Measurements from ENCODE around the gene PRTG.
"Not testable (repeated sequence)": the region's sequence is repeated elsewhere in the genome, so short reads cannot be mapped to it uniquely, and the experiment has no call there.

The PRTG gene

GRCh38 chr15:55741833-55742497 lies 987 bp downstream of the PRTG start:
- no peak for ATAC-seq

GRCh38 chr15:55740981-55741832 lies 1.7 kb downstream of the PRTG start:
- no peak for ATAC-seq

DNA sequence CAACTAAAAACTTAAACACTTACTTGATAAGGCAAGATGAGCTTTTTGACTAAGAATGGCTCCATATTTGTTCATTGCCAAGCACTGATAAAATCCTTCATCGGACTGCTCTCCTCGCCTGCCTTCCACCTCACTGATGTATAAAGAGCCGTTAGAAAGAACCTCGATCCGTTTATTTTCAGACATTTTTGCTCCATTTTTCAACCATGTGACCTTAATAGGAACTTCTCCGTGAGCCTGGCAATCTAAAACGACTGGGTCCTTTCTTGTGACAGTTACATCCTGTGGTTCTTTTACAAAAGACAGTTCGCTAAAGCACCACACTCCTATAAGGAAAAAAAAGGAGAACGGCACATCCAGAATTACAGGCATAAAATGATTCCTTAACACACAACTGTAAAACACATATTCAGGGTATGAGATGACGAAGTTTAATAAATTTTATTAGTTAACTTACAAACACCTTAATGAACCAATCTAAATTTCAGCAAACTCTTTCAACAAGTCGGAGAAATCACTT lies 2.5 kb downstream of the PRTG start:
- no peak for ATAC-seq

DNA sequence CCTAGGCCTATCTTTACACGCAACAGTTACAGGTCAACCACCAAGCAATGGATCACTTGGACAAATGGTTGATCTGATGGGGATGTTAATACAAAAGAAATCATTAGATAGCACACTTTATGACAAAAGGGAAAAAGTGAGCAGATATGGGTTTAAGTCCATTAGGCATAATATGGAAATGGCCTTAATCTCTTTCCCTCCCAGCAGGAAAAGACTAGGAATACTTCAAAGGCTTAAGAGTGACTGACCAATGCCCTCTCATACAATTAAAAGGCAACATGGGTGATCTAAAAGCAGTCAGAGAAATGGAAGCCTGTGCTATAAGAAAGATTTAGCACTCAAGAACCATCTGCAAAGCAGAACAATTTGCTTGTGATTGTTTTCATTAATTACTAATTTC lies 3.3 kb downstream of the PRTG start:
- ATAC-seq, result no peak

GRCh38 chr15:55738715-55739114 lies 4.2 kb downstream of the PRTG start:
- no peak for ATAC-seq

DNA sequence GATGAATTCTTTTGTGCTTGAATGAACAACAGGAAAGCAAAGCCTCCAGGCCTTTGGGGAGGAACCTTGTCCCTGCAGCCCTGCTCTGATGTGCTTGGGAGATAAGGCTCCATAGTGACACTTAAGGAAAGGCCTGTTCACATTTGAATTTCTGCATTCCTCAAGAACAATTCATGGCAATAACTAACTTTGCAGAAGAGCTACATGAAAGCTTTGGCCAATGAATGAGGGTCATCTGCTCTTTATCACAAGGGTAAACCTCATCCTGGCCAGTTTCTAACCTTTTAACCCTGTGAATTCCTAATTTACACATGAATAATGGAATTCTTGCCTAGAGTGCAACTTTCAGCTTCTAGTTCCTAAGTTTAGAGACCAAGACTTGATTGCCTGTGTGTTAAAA lies 5.6 kb downstream of the PRTG start:
- no peak for ATAC-seq

GRCh38 chr15:55736756-55737155 lies 6.2 kb downstream of the PRTG start:
- no peak for ATAC-seq

- no peak for ATAC-seq
Observed at GRCh38 chr15:55734641-55735040, 8.3 kb downstream of the PRTG start.

GRCh38 chr15:55733461-55733860 lies 9.5 kb downstream of the PRTG start:
- ATAC-seq, result not testable (repeated sequence)

DNA sequence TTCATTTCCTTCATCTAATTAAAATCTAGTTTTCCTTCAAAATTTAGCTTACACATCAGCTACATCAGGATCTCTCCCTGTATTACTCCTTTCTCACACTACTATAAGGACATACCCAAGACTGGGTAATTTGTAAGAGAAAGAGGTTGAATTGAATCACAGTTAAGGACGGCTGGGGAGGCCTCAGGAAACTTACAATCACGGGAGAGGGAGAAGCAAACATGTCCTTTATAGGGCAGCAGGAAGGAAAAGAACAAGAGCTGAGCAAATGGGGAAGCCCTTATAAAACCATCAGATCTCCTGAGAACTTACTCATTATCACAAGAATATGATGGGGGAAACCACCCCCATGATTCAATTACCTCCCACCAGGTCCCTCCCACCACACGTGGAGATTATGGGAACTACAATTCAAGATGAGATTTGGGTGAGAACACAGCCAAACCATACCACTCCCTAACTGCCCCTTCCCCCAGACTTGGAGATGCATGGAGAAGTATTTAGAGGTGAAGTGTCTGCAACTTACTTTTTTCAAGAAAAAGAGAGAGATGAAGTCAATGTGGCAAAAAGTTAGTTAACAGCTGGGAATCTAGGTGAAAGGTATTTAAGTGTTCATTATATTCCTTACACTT lies 21.3 kb downstream of the PRTG start:
- no peak for ATAC-seq

- ATAC-seq, result no peak
Observed at GRCh38 chr15:55715355-55716076, 27.4 kb downstream of the PRTG start.

GRCh38 chr15:55714064-55714463 lies 28.9 kb downstream of the PRTG start:
- no peak for ATAC-seq

- no peak for ATAC-seq
Observed at GRCh38 chr15:55712363-55712762, 30.6 kb downstream of the PRTG start.

DNA sequence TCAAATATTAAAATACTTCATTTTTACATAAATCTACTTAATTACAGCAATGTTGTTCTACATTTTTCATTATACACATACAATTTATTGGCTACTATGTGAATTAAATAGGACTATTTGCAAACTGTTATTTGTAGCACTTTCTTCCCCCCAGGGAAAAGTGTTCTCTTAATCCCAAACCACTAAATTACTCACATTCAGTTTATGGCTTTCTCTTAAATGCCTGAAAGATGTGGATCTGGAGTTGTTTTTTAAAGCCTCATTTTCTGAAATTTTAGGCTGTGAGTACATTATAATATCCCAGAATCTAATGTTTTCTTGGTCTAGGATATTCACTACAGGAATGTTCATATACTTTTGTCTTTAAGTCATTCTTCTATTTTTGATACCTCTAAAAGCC lies 32.7 kb downstream of the PRTG start:
- no peak for ATAC-seq

DNA sequence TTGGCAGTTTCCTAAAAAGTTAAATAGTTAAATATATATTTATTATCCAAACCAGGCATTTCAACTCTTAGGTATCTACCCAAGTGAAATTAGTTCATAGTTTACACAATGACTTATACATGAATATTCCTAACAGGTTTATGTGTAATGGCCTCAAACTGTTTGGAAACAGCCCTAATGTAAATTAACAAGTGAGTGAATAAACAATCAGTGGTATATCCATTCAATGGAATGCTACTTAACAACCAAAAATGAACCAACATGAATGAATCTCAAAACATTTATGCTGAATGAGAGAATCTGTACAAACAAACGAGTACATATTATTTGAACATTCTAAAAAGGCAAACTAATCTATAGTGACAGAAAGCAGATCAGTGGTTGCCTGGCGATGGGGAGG lies 33.5 kb downstream of the PRTG start:
- ATAC-seq, result no peak

GRCh38 chr15:55708720-55709119 lies 34.2 kb downstream of the PRTG start:
- no peak for ATAC-seq

DNA sequence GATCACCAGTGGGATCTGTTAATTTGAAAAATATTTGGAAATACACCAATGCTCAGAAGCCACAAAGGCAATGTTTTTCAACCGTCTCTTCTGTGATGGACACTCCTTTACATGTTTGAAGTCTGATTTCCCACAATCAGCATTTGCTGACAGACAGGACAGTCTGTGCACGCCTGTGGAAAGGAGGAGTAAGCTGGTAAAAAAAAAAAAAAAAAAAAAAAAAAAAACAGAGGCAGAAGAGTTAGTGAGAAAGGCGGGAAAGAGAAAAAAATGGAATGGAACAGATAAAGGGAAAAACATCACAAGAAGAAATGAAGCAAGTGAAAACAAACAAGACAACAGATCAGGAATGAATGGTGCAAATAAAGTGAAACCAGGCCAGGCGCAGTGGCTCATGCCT lies 35.0 kb downstream of the PRTG start:
- ATAC-seq, result no peak

- ATAC-seq, result no peak
Observed at GRCh38 chr15:55707518-55707917, 35.4 kb downstream of the PRTG start.

DNA sequence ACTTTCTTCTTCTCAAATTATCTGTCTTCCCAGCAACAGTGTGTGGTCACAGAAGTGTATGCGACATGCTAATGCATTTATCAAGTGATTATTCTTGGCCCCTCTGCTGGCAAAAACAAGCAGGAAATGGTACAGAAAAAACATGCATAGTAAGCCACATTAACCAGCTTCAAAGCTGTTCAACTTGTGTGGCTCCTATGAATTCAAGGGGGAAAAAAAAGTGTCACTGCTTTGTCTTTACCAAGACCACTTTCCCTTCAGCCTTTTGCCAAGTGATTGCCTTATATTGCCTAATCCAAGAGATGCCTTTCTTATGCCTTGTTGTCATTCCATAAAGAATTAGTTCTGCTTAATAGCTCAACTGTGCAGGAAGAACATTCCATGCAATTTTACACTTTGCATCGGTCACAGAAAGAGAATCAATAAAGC lies 39.1 kb downstream of the PRTG start:
- no peak for ATAC-seq

- ATAC-seq, result peak in 1 of 2 donors; percentile 58
Observed at GRCh38 chr15:55700876-55701275, 42.1 kb downstream of the PRTG start.

- no peak for ATAC-seq
Observed at GRCh38 chr15:55698653-55699052, 44.3 kb downstream of the PRTG start.

DNA sequence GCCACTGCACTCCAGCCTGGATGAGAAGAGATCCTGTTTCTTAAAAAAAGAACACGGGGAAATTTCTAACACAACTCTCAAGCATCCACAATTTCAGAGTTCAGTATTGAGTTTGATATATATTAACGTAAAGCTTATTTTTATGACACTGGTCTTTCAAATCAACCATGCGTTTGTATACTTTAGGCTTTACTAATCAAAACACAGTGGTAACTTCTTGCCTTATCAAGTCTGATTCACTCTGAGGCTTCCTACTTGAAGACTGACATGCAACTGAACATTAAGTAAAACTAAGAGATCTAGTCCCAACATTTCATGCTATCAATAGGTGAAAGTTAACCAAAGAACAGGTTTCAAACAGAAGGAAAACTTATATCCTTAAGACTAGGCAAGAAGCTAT lies 46.7 kb downstream of the PRTG start:
- no peak for ATAC-seq

- ATAC-seq, result no peak
Observed at GRCh38 chr15:55695432-55695831, 47.5 kb downstream of the PRTG start.
